ENCODE measurements around the gene GOLGA6A.
"Not testable (repeated sequence)": the region's sequence is repeated elsewhere in the genome, so short reads cannot be mapped to it uniquely, and the experiment has no call there.

Gene GOLGA6A

DNA sequence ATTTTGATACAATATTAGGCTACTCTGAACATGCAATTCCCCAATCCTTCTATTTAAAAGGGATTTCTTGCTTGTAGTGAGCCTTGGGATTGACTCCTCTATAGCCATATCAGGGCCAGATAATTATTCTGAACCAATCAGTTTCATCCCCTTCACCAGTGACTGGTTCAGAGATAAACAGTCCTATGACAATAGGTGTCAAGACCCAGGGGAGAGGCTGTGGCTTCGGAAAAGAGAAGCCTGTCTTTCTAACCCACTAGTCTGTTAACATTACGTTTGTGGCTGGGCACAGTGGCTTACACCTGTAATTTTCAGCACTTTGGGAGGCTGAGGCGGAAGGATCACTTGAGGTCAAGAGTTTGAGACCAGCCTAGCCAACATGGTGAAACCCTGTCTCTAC is 41.8 kb upstream of the GOLGA6A start:
- in situ Hi-C loops (cut with HindIII; ENCODE audit: low pct_unique_long_range_greater_than_20kb, low sequenced_read_pairs), result no loop called here
- no peak for TF ChIP-seq JUND (IDR thresholded peaks at IDR 0.05; ENCODE audit: low read depth)
- no peak for DNase-seq (ENCODE audit: low read depth in 1 of 2, low spot score in 1 of 2)

DNA sequence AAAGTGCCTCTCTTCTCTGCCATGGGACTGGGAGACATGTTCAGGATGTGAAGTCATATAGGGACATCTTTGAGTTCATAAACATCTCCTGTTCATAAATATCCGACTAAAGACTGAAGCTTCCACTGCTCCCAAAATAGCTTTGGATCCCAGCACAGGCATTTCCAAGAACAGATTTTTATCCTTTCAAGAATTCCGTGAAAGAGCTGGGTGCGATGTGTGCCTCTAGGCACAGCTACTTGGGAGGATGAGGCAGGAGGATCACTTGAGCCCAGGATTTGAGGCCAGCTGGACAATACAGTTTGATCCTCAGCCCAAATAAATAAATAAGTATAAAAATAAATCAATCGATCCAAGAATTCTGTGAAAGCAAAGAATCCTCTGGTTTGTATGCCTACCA is 41.3 kb upstream of the GOLGA6A start:
- in situ Hi-C loops (cut with HindIII; ENCODE audit: low pct_unique_long_range_greater_than_20kb, low sequenced_read_pairs), result no loop called here
- no peak for DNase-seq (ENCODE audit: low read depth in 1 of 2, low spot score in 1 of 2)
- no peak for TF ChIP-seq JUND (IDR thresholded peaks at IDR 0.05; ENCODE audit: low read depth)

DNA sequence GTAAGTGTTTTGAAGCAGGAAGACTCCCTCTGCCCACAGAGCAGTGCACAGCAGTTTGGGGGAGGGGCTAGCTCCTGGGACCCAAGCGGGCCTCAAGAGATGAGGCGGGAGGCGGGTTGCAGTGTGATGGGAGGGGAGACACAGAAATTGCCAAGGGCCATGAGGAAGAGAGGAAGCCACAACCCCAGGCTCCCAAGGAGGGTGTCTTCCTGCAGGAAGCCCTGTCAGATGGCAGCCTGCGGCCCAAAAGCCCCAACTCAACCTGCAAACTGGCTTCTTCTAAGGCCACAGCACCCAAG is 40.7 kb upstream of the GOLGA6A start:
- in situ Hi-C loops (cut with HindIII; ENCODE audit: low pct_unique_long_range_greater_than_20kb, low sequenced_read_pairs), result no loop called here
- DNase-seq (ENCODE audit: low read depth in 1 of 2, low spot score in 1 of 2), result no peak
- TF ChIP-seq JUND (IDR thresholded peaks at IDR 0.05; ENCODE audit: low read depth), result no peak

DNA sequence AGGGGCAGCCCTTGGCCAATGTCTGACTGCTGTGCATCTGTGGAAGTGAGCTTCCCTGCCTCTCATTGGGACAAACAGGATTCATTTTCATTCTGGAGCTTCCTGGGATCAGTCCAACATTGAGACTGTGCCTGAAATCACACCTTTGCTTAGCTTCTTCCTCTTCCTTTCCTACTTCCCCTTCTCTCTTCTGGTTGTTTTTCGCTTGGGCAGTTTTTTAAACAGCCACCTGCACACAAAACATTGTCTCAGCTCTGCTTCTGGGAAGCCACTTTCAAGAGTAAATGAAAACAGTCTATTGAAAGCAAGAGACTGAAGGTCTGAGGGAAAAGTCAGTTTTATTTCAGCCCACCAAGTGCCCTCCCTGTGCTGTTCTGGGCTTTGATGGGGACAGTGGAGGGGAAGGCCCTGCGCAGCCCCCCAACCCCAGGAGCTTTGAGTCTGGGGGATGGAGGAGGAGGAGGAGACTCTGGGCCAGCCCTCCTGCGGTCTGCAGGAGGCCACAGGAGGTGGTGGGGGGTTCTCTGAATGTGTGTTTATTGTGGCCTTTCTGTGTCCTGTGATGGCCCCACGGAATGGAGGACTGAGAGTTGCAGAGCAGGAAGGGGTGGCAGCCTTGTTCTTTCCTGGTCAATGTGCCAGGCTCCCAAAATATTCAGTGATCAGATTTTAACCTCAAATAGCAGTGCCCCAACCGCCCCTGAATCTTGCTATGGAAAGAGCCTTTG is 40.2 kb upstream of the GOLGA6A start:
- no peak for DNase-seq (ENCODE audit: low read depth in 1 of 2, low spot score in 1 of 2)
- in situ Hi-C loops (cut with HindIII; ENCODE audit: low pct_unique_long_range_greater_than_20kb, low sequenced_read_pairs), result no loop called here
- TF ChIP-seq JUND (IDR thresholded peaks at IDR 0.05; ENCODE audit: low read depth), result no peak

DNA sequence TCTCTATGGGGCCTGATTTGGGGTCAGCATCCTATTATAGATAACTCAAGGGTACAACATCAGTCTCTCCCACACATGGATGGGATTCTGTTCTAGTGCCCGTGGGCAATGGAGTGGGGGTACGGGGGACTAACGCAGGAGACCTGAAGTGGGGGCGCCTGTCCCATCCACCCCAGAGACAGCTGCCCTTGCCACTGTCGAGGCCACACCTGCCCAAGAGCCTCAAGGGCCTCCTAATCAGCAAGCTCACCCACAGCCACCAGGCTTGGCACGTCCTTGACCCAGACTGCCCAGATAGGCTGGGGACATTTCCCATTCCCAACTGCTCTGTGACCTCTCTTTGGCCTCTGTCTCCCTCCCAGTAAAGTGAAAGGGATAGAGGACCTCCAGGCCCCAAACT is 39.5 kb upstream of the GOLGA6A start:
- in situ Hi-C loops (cut with HindIII; ENCODE audit: low pct_unique_long_range_greater_than_20kb, low sequenced_read_pairs), result no loop called here
- no peak for TF ChIP-seq JUND (IDR thresholded peaks at IDR 0.05; ENCODE audit: low read depth)
- no peak for DNase-seq (ENCODE audit: low read depth in 1 of 2, low spot score in 1 of 2)

DNA sequence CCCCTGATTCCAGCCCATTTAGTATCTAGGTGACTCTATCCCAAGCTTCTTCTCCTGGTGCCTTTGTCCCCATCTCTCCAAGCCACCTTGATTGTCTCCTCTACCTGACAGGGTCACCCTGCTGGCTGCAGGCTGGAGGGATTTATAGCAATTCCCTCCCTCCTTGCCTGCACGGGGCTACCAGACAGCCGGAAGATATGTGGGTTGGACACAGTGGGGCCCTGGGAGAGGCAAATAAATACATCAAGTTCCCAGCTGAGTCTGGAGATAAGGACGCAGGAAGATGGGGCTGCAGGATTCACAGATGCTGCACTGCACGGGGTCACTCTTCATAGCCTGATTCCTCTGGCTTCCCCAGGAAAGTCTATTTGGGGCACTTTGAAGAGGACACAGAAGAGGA is 38.7 kb upstream of the GOLGA6A start:
- TF ChIP-seq JUND (IDR thresholded peaks at IDR 0.05; ENCODE audit: low read depth), result no peak
- in situ Hi-C loops (cut with HindIII; ENCODE audit: low pct_unique_long_range_greater_than_20kb, low sequenced_read_pairs), result no loop called here
- DNase-seq (ENCODE audit: low read depth in 1 of 2, low spot score in 1 of 2), result no peak

DNA sequence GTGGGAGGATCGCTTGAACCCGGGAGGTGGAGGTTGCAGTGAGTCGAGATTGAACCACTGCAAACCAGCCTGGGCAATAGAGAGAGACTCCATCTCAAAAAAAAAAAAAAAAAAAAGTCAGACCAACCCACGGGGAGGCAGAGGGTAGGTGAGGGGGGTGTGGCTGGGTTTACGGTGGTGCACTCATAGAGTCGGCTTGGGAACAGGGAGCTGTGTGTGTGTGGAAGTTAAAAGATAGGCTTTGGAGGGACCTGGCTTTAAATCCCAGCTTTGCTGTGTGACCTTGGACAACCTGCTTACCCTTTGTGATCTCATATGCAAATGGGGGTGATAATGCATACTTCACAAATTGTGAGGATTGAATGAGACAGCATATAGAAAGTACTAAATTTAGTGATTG is 38.1 kb upstream of the GOLGA6A start:
- DNase-seq (ENCODE audit: low read depth in 1 of 2, low spot score in 1 of 2), result no peak
- no peak for TF ChIP-seq JUND (IDR thresholded peaks at IDR 0.05; ENCODE audit: low read depth)
- in situ Hi-C loops (cut with HindIII; ENCODE audit: low pct_unique_long_range_greater_than_20kb, low sequenced_read_pairs), result no loop called here

DNA sequence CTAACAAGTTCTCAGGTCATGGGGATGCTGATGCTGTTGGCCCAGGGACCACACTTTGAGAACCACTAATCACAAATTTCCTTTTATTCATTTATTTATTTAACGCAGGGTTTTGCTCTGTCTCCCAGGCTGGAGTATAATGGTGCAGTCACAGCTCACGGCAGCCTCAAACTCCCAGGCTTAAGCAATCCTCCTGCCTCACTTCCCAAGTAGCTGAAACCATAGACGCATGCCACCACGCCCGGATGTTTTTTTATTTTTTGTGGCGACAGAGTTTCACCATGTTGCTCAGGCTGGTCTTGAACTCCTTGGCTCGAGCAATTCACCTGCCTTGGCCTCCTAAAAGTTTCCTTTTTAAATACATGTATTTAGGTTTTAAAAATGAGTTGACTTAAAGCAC is 27.4 kb upstream of the GOLGA6A start:
- DNase-seq (ENCODE audit: low read depth in 1 of 2, low spot score in 1 of 2), result no peak
- no peak for TF ChIP-seq JUND (IDR thresholded peaks at IDR 0.05; ENCODE audit: low read depth)
- in situ Hi-C loops (cut with HindIII; ENCODE audit: low pct_unique_long_range_greater_than_20kb, low sequenced_read_pairs), result no loop called here

DNA sequence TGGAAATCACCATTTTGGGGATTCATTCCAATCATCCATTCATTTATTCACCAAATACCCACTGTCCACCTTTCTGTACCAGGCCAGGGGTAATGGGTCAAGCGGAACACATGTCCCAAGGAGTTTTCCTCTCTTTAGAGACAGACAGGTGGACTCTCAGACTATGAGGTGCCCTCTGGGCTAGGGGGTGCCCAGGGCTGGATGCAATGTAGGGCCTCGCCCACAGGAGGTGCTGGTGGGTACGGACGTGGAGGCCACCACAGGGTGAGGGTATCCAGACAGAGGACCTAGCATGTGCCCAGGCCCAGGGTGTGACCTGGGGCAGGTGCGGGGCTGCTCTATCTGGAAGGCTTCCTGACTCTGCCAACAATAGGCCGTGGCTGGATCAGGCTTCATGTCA is 26.3 kb upstream of the GOLGA6A start:
- in situ Hi-C loops (cut with HindIII; ENCODE audit: low pct_unique_long_range_greater_than_20kb, low sequenced_read_pairs); DNase-seq (ENCODE audit: low read depth in 1 of 2, low spot score in 1 of 2): not testable (repeated sequence)

DNA sequence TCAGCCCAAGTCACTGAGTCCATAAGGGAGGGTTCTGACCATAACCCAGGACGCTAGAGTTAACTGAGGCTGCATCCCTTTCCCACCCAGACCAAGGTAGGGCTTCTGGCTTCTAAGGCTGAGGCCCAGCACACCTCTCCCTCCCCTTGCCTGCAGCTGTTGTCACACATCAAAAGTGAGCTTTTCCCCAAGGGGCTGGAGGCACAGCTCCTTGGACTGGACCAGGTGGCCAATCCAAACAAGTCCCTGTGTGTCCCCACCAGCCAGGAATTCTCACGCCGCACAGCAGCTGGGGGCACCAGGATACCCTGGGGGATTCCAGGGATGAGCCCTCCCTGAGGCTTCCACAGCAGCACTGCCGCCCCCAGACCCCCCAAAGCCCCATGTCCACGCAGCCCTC is 25.8 kb upstream of the GOLGA6A start:
- DNase-seq (ENCODE audit: low read depth in 1 of 2, low spot score in 1 of 2), result no peak
- no peak for TF ChIP-seq JUND (IDR thresholded peaks at IDR 0.05; ENCODE audit: low read depth)
- in situ Hi-C loops (cut with HindIII; ENCODE audit: low pct_unique_long_range_greater_than_20kb, low sequenced_read_pairs), result no loop called here

DNA sequence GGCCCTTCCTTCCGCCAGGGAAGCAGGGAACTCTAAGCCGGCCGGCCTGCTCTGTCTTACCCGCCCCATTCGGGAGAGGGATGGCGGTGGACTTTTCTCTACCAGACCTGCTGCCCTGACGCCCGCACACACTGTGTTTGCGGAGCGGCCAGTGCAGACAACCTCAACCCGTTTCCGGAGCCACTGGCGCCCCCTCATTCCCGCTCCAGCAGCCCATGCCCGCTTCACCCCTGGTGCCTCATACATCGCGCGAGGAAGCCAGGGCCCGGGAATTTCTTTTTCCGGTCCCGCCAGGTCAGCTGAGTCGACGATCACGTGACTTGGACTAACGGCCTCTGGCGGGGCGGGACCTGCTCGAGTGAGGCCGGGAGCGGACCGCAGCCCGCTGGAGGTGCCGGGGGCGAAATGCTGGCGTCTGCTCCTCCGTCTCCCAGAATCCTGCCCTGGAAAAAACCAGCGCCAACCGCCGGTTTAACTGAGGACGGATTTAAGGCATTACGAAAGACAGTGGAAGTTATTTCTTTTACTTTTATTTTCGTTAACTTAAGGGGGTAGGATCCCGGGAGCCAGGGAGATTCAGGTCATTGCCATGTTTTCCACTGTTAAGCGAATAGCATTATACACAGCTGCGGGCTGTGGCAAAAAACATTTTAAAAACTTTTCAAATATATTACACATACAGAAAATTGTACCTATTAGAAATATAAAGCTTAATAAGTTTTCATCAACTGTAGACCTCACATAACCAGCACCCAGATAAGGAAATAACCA is 17.8 kb upstream of the GOLGA6A start:
- peak in 1 of 2 experiments; percentile 92 for DNase-seq (ENCODE audit: low read depth in 1 of 2, low spot score in 1 of 2)
- in situ Hi-C loops (cut with HindIII; ENCODE audit: low pct_unique_long_range_greater_than_20kb, low sequenced_read_pairs), result not testable (repeated sequence)

DNA sequence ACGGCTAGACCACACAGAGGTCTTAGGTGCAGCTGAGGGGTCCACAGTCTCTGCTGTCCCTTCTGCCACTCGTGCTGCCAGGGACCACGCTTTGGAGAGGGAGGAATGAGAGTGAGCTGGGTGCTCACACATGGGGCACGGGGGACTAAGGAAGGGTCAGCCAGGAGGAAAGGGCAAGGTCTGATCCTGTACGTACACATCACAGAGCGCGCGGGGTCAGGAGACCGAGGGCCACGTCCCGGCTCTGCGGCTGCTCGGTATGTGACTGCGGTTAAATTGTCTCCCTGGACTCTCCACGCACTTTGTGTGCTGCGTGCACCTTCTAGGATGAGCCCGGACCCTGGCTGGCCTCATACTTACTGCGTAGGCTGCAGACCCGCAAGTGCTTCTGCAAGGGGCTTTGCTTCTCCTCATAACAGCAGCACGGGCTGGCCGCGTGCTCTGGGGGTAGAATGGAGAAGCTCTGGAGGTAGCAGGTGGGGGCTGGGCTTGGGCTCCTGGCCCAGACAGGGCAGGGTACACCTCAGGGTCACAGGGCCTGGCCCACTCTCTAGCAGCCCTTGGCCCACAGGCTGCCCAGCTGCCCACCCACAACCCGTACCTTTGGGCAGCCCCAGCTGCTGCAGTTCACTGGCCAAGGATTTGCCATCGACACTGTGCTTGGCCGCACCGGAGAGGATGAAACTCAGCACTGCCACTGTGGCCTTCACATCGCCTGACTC is 14.6 kb upstream of the GOLGA6A start:
- in situ Hi-C loops (cut with HindIII; ENCODE audit: low pct_unique_long_range_greater_than_20kb, low sequenced_read_pairs); DNase-seq (ENCODE audit: low read depth in 1 of 2, low spot score in 1 of 2): not testable (repeated sequence)

DNA sequence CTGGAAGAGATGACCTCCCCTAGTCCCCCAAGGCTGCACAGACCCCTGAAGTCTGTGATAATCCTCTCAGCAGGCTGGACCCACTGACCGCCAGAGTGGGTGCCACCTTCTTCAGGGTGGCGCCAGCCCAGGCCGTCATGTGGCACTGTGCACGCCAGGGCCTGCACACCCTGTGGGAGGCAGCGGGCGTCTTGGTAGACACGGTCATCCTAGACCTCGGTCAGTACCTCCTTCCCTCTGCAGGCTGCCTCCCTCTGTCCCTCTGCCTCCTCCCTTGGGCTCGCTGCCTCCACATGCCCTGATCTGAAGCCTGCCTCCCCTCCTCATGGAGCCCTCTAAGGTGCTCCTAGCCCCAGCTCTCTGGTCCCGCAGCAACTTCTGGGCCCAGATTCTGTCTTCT is 13.3 kb upstream of the GOLGA6A start:
- DNase-seq (ENCODE audit: low read depth in 1 of 2, low spot score in 1 of 2); in situ Hi-C loops (cut with HindIII; ENCODE audit: low pct_unique_long_range_greater_than_20kb, low sequenced_read_pairs): not testable (repeated sequence)

DNA sequence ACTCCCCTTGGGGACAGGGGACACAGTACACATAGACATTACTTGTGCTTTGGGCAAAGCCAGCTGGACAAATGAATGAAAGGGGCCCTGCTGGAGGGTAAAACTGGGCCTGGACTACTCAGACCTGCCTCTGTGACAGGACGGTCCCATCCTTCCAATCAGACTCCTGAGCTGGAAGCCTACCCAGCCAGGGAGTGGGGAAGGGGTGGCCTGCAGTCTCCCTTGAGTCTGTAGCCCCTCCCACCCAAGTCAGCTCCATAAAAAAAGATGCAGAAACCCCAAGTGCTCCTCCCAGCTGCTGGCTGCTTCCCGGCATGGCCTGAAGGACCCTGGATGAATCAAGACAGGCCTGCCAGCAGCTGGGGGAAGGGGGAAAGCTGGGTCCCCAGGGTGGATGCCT is 12.2 kb upstream of the GOLGA6A start:
- DNase-seq (ENCODE audit: low read depth in 1 of 2, low spot score in 1 of 2); in situ Hi-C loops (cut with HindIII; ENCODE audit: low pct_unique_long_range_greater_than_20kb, low sequenced_read_pairs): not testable (repeated sequence)

DNA sequence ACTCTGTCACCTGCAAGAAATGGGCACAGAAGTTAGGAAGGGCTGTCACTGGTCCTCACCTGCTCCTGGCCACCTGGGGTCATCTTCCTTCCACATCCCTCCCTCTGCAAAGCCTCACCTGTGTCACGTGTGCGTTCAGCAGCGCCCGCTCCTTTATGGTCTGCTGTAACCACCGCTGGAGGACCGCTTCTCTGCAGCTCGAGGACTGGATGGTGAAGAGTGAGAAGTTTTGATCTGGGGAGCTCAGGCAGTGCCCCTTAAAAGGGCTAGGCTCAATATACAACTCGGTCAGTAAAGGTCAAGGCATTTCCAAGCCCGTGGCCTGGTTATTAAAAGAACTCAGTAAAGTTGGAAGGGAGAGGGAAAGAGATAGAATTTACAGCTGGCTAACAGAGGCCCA is 6.6 kb downstream of the GOLGA6A start:
- DNase-seq (ENCODE audit: low read depth in 1 of 2, low spot score in 1 of 2); in situ Hi-C loops (cut with HindIII; ENCODE audit: low pct_unique_long_range_greater_than_20kb, low sequenced_read_pairs): not testable (repeated sequence)

DNA sequence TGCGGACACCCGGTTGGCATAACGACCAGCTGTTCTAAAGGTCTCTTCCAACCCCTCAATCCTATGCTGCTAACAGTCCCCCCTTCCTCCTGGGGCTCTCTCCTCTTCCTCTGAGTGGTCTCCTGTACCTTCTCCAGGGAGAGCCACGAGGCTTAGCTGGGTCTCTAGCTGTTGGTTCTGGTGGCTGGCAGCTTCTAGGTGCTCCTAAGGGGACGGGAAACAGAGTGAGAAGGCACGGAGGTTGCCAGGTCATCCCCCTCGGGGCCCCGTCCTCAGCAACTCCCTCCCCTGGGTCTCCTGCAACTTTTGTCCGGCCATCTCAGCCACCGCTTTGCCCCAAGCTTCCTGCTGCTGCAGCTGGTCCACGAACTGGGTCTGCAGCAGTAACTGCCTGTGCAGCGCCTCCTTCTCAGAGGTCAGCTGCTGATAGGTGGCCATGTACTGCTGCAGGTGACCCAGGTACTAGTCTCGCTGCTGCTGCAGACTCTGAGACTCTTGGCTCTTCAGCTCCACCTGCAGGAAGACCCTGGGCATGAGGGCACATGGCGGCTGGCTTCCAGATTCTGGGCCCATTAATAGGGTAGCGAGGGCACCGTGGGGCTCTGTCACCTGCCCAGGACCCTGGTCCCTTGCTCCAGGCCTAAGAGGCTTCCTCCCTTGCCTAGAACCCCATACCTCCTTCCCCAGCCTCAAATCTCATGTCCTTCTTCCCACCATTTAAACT is 9.6 kb downstream of the GOLGA6A start:
- DNase-seq (ENCODE audit: low read depth in 1 of 2, low spot score in 1 of 2); in situ Hi-C loops (cut with HindIII; ENCODE audit: low pct_unique_long_range_greater_than_20kb, low sequenced_read_pairs): not testable (repeated sequence)

DNA sequence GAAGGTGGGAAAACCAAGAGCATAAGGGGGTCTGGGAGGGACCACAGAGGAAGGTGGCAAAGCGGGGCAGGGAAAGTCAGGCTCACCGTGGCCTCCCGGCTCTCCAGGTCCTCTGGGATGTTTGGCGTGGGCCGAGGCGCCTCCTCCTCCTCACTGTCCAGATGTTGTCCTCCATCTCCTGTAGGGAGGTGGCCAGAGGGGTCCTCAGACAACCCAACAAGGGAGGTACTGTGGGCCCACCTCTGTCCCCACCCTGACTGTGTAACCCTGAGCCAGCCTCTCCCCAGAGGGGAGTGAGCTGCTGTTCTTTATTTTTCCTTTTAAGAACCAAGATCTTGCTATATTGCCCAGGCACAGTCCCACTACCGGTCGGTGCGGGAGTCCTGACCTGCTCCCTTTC is 10.2 kb downstream of the GOLGA6A start:
- in situ Hi-C loops (cut with HindIII; ENCODE audit: low pct_unique_long_range_greater_than_20kb, low sequenced_read_pairs); DNase-seq (ENCODE audit: low read depth in 1 of 2, low spot score in 1 of 2): not testable (repeated sequence)
